Endometrial microvascular endothelial cells (primary cell): ENCODE measurements around the gene CEL. TPM values are rescaled to one million over a fixed set of nuclear protein-coding genes. Genes with fewer than 3 reads are reported as not detected.

Experiments
- in situ Hi-C: cut with HindIII; loops from 2 replicates; pipeline ENCODE4 v1.10.0; 2017; ENCODE audit warnings: low sequenced_read_pairs, low pct_unique_long_range_greater_than_20kb; ENCODE audit errors: inconsistent ontology term
- total RNA-seq: library from RNA; depleted of rRNA; stranded (reverse); fragments of >200 nt; gene quantifications from one replicate; pipeline ENCODE4 v1.2.3, GENCODE V29; 2015; ENCODE audit errors: inconsistent ontology term

CEL gene
- total RNA-seq, 1 donor from 2014 or later = 0.37 TPM

DNA sequence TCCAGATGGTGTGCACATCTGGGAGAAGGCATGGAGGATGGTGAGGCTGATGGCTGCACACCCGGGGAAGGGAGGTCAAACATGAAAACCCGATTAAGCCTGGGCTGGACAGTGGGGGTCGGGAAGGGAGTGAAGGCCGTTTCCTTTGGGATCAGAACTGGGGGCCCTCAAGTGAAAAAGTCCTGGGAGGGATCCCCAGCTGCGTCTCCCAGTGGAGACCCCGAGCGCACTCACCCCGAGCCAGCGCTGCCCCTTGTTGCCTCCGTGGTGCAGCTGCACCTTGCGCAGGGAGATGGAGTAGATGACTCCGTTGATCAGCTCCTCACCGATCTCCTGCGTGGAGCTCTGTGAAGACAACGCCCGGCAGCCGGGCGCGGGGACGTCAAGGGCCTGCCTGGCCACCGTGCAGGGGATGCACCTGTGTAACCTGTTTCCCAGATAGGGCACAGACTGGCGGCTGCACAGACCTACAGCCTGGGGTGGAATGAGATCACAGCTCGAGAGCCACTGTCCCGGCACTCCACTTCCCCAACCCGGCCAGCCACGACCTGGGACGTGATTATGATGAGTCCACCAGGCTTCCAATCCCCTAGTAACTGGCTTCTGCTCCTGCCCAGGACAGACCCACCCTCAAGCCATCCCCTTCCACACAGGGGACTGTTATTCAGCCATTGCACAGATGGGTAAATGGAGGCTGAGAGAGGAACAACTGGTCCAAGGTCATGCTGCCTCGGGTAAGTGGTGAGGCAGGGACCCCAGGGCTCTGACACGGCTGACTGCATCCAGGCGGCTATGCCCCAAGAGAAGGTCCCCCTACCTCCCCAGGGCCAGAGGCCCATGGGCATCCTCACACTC lies 50.3 kb downstream of the CEL start:
- in situ Hi-C loops = no loop called here

DNA sequence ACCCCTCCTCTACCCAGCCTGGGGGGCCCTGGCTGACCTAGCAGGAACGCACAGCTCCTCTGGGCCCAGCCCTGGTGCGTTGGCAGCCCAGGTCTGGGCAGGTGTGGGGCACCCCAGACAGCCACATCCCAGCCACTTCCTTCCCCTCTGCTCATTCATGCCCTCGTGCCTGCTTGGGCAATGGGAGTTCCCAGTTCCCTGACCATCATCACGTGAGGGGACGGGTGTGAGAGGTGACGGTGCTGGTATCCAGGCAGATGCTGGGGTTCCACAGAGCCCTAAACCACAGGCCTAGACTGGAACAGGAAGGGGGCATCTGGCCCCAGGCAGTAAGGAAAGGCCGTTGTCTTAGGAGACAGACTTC lies 50.9 kb downstream of the CEL start:
- in situ Hi-C loops = no loop called here

DNA sequence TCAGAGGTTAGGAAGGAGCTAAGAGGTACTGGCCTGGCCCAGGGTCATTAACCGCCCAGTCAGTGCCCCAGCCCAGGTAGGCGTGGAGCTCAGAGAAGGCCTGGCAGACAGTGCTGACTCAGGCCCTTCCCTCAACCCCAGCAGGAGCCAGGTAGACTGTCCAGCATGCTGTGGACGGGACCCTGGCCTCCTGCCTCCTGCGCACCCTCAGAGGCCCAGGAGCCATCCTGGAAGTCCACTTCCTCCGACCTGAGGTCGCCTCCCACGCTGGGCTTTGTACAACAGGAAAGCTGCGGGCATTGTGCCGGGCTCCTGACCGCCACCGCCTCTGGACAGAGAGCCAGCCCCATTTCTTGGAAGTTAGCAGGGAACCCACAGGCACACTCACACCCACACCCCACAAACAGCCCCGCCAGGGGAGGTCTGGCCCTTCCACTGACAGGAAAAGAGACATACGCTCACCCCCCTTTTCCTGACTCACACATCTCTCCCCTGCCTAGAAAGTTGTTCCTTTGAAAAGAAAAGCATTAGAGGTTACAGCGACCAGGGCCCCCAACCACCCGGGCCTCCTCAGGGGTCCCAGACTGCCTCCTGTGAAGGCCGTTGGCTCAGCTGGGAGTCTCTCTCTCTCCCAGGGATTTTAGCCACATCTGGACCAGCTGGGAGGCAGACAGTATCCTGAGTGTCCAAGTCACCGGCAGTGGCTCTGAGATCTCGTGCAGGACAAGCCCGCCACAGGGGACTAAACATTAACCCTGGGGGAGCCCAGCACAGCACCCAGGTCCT lies 51.6 kb downstream of the CEL start:
- in situ Hi-C loops = no loop called here

DNA sequence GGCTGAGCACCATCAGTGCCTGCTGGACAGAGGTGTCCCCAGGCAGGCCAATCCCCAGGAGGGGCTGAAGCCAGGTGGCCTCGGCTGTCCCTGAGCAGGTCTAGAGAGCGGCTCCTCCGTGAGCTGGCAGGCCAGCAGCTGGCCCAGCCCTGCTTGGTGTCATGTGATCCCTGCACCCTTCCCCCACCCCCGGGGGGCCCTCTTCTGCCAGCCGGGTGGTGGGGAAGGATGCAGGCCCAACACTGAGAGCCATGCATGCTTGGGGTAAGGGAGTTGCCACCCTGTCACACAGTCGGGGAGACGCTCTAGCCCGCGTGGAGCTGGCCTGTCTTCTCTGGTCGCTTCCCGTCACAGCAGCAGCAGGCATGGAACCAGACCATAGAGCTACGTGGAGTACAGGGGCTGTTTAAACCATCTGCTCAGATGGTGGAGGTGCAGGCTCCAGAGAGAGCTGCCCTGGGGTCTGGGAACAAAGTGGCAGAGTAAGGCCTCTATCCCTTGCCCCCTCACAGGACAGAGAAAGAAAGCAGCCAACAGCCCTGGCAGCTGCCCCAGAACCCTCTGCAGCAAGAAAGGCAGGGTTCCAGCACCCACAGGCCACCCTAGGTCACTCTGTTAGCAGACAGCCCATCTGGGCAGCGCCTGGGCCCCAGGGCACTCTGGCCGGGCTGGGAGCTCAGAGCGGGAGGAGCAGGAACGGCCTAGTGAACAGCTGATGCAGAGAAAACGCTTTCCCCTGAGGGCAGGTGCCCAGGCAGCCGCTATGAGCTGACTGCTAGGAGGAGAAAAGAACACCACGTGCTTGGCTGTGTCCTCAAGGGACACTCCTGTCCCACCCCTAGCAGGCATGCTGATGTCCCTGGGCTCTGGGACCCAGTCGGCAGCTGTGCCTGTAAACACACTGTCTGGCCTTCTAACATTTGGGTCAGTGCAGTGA lies 52.4 kb downstream of the CEL start:
- in situ Hi-C loops = no loop called here

DNA sequence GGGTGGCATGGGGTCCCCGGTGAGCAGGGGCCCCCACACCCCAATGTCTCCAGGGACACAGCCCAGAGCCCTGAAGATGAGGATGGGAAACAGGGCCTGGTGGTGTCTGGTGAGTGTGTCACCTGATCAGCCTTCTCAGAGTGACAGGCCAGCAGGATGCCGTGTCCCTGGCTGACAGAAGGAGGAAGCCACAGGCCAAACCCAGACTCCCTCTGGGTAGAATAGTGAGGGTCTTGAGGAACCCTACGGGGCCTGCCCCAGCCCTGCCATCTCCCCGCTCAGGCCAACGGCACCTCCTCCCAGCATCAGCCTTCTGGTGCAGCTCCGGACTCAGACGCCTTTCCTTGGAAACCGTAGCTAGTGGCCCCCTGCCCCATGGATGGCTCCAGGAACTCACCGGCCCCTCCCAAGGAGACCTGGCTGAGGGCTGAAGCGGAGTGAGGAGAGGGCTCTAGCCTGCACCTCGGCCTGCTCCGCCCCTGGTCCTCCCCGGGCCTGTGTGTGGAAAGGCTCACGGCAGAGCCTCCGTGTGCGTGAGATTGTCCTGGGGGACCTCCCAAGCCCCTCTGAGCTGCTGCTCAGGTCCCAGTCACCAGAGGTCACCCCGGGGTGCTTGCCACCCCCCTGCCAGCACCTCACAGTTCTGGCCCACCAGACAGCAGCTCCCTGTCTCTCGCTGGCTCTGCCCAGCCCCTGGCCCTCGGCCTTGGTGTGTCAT lies 53.3 kb downstream of the CEL start:
- in situ Hi-C loops = no loop called here

DNA sequence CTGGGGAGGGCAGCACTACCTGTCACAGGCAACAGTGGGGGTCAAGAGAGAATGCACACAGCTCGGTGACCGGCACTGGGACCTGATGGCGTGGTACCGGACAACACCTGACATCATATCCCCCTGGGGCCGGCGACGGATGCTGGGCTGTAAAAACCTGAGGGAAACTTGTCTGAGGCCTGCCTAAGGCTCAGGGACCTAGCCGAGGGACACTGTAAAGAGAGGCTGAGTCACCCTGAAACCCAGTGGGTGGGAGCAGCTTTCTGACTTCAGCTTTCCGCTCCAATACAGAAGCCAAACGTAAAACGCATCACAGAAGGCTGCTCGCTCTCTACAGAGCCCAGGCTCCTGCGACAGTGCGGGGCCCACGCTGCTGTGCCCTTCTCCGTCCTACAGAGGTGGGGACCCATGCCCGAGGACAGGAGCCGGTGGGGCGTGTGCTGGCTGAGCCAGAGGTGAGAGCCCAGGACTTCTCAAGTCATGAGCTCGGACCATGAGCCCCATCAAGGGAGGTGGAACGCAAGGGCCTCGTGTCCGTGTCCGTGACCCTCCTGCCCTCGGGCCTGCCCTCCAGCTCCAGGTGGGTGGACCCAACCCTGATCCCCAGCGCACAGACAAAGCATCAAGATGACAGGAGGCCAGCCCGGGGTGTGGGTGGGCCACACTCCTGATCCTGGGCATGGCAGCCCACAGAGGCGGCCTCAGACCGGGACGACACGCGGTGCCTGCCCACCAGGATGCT lies 54.0 kb downstream of the CEL start:
- in situ Hi-C loops = no loop called here

DNA sequence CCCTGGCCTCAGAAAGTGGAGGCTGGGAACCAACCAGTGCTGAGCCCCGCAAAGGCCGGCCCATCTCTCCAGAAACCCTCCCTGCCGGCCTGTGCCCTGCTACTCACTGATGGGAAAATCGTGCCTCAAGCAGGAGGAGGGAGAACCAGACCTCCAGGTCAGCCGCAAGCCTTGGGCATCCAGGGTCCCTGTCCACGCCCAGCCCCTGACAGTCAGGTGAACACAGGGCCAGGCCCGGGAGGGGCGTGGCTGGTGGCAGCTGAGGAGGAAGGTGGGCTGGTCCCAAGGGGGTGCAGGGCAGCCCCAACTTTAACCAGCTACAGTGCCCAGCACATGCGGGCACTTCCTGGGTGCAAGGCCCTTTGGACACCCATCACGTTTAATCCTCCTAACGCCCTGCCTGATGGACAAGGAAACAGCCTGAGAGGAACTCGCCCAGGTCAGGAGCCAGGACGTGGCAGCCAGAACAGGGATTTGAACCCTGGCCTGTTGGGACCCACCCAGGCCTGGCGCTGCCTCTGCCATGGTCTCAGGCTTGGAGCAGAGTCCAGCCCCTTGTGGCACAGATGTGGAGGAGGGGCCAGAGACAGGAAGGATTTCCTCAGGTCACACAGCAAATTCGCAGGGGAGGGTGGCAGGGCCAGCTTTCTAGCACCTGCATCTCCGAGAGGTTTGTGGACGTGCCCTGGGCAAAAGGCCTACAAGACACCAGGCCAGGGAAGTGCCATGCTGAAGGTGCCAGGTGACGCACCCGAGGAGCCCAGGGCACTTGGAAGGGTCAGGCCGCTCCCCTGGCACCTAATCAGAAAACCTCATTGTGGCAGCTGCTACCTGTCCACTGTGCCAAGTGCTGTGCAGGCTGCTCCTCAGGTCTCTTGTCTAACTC lies 54.8 kb downstream of the CEL start:
- in situ Hi-C loops = no loop called here

DNA sequence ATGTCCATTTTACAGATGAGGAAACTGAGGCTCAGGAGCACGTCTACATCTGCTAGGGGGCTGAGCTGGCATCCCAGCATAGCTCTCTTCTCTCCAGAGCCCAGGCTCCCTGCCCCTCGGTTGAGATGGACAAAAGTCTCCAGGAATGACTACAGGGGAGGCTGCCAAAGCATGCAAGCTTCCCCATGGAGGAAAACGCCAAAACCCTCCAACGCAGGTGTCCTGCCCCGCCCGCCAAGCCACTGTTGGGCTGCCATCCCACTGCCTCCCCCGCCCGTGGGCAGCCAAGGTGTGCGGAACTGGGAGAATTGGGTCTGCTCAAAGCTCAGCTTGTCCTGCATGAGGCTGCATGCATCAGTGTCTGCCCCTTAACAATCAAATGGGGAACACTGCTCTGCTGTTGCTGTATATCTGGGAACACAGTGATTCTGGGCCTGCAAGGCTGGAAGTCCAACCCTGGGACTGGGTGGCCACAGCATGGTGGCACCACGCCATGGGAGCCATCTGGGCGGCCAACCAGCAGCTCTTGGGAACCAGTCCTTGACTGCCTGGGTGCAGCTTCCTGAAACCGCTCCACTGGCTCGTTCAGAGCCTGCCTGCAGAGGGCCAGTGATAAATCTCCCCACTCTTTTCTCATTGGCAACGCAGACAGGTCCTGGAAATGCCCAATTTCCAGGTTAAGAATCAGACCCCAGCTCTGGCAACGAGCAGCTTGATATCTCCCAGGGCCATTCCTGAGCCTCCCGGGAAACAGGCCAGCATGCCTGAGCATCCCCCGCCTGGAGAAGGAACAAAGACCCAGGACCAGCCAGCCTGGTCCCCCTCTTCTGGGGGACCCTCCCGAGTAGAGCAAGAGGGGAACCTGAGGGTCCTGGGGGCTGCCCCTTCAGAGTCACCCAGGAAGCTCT lies 55.7 kb downstream of the CEL start:
- in situ Hi-C loops = no loop called here

DNA sequence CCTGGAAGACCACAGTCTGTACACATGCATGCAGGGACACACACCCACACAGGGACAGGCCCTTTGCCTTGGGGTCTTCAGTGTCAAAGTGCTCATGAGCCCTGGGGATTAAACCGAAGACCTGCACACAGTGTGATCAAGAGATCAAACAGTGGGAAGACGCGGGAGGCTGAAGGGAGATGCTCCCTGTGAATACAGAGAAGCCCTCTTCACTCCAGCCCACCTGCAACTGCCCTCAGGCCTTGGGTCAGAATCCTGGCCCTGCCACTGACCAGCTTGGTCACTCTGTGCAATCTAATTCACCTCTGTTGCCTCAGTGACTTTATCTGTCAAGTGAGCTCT lies 56.4 kb downstream of the CEL start:
- in situ Hi-C loops = no loop called here

DNA sequence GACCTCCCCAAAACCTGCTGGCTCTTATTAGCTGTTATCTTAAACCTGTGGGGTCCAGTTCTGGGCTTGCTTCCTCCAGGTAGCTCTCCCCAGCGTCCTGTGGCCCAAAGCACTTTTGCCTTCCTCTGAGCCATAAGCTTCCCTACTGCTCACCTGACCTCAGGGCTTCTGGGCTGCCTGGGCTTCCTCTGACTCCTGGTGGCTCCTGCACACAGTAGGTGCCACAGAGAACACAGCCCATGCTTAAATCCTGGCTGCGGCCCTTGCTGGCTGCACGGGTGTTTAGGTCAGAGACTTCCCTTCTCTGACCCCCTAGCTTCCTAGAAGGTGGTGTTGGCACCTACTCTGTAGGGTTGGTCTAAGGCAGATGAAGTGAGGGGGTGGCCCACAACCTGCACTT lies 56.8 kb downstream of the CEL start:
- in situ Hi-C loops = no loop called here

DNA sequence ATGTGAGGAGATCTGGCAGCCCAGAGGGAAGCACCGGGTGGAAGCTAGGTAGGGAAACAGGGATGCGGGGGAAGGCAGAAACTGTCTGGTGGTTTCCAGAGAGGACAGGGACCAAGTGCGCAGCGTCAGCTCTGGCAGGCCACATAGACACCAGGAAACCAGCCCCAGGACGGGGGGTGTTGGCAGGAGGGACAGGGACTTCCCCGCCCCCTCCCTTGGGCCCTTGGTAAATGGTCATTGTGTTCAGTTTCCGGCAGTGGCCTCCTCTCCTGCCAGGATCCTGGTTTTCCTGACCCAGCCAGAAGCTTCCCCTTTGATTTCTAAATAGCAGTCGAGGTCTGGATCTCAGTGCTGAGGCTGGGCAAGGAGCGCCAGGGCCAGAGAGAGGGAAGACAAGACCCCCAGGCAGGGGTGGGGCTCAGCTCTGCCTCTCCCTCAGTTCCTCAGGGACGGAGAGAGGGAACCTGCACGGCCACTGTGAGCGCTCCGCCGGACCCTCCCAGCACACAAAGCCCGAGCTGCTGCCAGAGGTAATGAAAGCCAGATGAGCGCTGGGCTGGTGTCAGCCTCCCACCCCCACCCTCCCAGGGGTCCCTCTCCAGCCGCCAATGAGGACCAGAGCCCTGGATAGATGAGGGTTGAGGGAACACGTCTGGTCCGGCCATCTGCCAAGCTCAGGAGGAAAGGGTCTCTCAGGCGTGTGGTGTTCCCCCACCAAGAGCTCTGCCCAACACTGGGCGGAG lies 57.5 kb downstream of the CEL start:
- in situ Hi-C loops = no loop called here

DNA sequence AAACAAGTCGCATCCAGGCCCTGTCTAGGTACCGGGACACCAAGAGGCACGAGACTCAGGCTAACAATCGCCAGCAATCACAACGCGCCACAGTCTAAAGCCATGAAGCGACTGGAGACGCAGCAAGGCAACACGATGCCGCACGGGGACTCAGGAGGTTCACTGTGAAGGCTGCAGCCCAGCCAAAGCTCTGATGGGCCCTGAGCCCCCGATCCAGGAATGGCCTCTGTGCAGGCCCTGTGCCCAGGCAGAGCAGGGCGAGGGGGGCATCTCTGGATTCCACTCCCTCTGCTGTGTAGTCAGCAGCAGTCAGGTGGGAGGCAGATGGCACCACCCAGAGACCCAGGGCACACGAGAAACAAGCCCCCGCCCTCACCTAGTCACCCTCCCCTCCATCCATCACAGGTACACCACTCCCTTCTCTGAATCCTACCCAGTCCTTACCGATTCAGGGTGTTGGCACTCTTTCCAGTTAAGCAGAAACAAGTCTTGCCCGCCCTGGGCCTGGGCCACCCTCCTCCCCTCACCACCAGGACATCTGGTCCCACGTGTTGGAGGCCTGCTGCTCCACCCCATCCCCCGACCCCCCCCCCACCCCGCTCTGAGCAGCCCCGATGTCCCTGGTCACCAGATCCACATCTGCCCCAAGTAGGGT lies 58.2 kb downstream of the CEL start:
- in situ Hi-C loops = no loop called here

DNA sequence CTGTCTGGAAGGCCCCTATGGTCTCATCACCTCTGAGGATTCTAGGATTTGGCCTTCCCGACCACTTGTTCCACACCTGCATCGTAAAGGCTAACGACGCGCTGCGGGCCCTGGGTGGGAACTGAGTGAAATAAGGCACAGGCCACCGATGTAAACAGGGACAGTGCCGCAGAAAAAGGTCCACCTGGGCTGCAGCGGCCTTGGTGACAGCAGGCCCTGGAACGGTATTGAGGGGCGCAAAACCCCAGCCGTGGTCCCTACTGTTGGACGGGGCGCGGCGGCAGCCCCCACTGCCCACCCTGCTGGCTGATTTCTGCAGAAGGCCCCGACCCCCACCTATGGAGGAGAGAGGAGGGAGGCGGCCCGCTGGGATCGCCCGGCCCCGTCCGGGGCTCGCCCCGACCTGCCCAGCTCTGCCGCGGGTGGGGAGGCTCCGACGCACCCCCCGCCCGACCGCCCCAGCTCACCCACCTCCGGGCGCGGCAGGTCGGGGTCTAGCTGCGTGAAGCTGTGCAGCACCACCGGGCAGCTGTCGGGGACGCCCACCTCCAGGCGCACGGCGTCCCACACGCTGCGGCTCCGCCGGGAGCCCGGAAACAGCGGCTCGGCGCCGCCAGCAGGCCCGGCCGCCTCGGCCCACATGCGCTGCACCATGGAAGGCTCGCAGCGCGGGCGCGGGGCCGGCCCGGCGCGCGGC lies 58.9 kb downstream of the CEL start:
- in situ Hi-C loops = no loop called here
